Epithelial cell of esophagus (primary cell): ENCODE results near the gene CCNY.

Experiments
- DNase-seq: peaks from one replicate; pipeline ENCODE4 v3.0.0; 2010; ENCODE audit warnings: low read depth
- H3K4me3 ChIP-seq: 2 replicates; pipeline ENCODE4 v1.5.1; 2011; ENCODE audit warnings: mild to moderate bottlenecking, low read length, control low read depth
- CTCF ChIP-seq: IDR thresholded peaks from 2 replicates; pipeline ENCODE4 v1.5.1; 2011; ENCODE audit warnings: low read depth, mild to moderate bottlenecking, low read length, control low read depth, inconsistent platforms; ENCODE audit not compliant: insufficient read depth; ENCODE audit errors: missing control alignments

CCNY gene

GRCh38 chr10:35452847-35453246 lies 116.5 kb downstream of the CCNY start:
- no peak overlapping the region for H3K4me3 ChIP-seq
- TF ChIP-seq CTCF, result no peak
- DNase-seq, result no peak

- no peak for TF ChIP-seq CTCF
- DNase-seq, result peak; percentile 78
- H3K4me3 ChIP-seq, result no peak overlapping the region
These were observed 117.7 kb downstream of the CCNY start for GRCh38 chr10:35453855-35454532.

- no peak overlapping the region for H3K4me3 ChIP-seq
- DNase-seq, result no peak
- TF ChIP-seq CTCF, result no peak
These were observed 119.9 kb downstream of the CCNY start for GRCh38 chr10:35456153-35456720.

GRCh38 chr10:35456784-35457183 lies 120.5 kb downstream of the CCNY start:
- no peak for TF ChIP-seq CTCF
- DNase-seq, result no peak
- H3K4me3 ChIP-seq, result no peak overlapping the region

- no peak for DNase-seq
- no peak overlapping the region for H3K4me3 ChIP-seq
- TF ChIP-seq CTCF, result no peak
These were observed 122.5 kb downstream of the CCNY start for GRCh38 chr10:35458500-35459448.

GRCh38 chr10:35459449-35459847 lies 123.1 kb downstream of the CCNY start:
- H3K4me3 ChIP-seq, result no peak overlapping the region
- no peak for TF ChIP-seq CTCF
- DNase-seq, result no peak
